ENCODE results near the gene MAP3K4. TPM values are rescaled to one million over a fixed set of nuclear protein-coding genes. Genes with fewer than 3 reads are reported as not detected.

MAP3K4 gene
- total and polyA plus RNA-seq, 2 of the 4 experiments (the other 2 are of a cell fraction): 11.5 to 20.4 TPM

DNA sequence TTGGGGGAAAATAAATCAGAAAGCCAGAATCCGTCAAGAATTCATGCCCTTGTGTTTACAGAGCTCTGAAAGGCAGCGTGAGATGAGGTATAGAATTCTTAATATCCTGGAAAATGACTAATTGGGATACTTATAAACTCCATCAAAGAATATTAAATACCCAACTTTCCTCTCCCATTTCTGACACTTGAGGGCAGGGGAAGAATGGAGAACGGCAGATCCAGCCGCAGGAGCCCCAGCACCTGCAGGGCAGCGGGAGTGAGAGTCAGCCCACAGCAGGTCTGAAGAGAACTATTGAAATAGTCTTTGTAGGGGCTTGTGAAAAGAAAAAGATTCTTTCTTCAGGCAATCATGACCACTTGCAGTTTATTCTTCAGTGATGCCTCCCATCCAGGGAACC, 175.1 kb downstream of the MAP3K4 start:
- in situ Hi-C loops (cut with MboI; ENCODE audit: low sequenced_read_pairs): loop anchor here (10.0 kb wide), 1 partner anchor 108 kb away; the partner anchor contains the start of gene AGPAT4
- H2AFZ ChIP-seq (replicated peaks; ENCODE audit: low read length, poor library complexity): no peak overlapping the region
- no peak overlapping the region for H3K18ac ChIP-seq (ENCODE audit: low read depth, low read length)
- H3K4ac ChIP-seq (ENCODE audit: low read depth, low read length): no peak overlapping the region
- H3K79me1 ChIP-seq (ENCODE audit: low read depth in 1 of 2, low read length in 2 of 2): peaks cover 7 to 10% of the 10 kb centered on the region in 2 experiments; a peak in 3 of 4 replicates
- peaks cover 16% of the 10 kb centered on the region for H3K9me1 ChIP-seq (ENCODE audit: insufficient read depth, low read length)
- no CpG with 5 or more reads among the region's 5 CpGs for WGBS, 2 experiments (ENCODE audit: extremely low coverage in 2 of 2, insufficient read length in 1 of 2)
- no peak for ATAC-seq (ENCODE audit: low read depth)
- H3K9ac ChIP-seq (ENCODE audit: low read depth, low read length): no peak overlapping the region
- H2AK5ac ChIP-seq (ENCODE audit: low read depth, low read length): no peak overlapping the region
- no peak overlapping the region for H3K23ac ChIP-seq (ENCODE audit: low read depth, low read length)
- H4K20me1 ChIP-seq (ENCODE audit: insufficient read depth, low read length): no peaks in the 10 kb centered on the region
- H2BK20ac ChIP-seq (ENCODE audit: low read depth, low read length): no peak overlapping the region
- no peak overlapping the region for H3K27ac ChIP-seq (ENCODE audit: insufficient read depth, low read length)
- TF ChIP-seq BHLHE40 (IDR thresholded peaks at IDR 0.05; ENCODE audit: low read depth, low read length) (no peak), CEBPB (IDR thresholded peaks at IDR 0.05; ENCODE audit: low read depth, low read length) (no peak), MAFK (IDR thresholded peaks at IDR 0.05; ENCODE audit: low read depth, low read length) (no peak), ELK1 (IDR thresholded peaks at IDR 0.05; ENCODE audit: borderline replicate concordance, low read depth, low read length) (no peak), NFE2L2 (IDR thresholded peaks at IDR 0.05; ENCODE audit: low read depth, low read length) (no peak), FOS (IDR thresholded peaks at IDR 0.05; ENCODE audit: low read depth, low read length) (no peak), SMC3 (IDR thresholded peaks at IDR 0.05; ENCODE audit: low read depth, low read length) (no peak), USF2 (IDR thresholded peaks at IDR 0.05; ENCODE audit: low read depth, low read length) (no peak), CTCF (conservative IDR thresholded peaks at IDR 0.05; ENCODE audit: low read depth, low read length) (no peak), MAZ (IDR thresholded peaks at IDR 0.05; ENCODE audit: borderline replicate concordance, low read depth, low read length) (no peak)
- no peaks in the 10 kb centered on the region for H3K27me3 ChIP-seq (ENCODE audit: control insufficient read depth, insufficient read depth, low read length)
- no peak overlapping the region for H3K4me3 ChIP-seq (ENCODE audit: insufficient read depth, low read depth, low read length)
- H2BK15ac ChIP-seq (ENCODE audit: low read depth, low read length): no peak overlapping the region
- H2BK120ac ChIP-seq (ENCODE audit: low read depth, low read length): no peak overlapping the region
- intact Hi-C loops (cut with micrococcal nuclease): no loop called here
- no peak overlapping the region for H4K8ac ChIP-seq (ENCODE audit: low read depth in 2 of 2, low read length in 2 of 2)
- no peak overlapping the region for H2BK5ac ChIP-seq (ENCODE audit: low read depth, low read length, poor library complexity, severe bottlenecking)
- no peak overlapping the region for H3K4me2 ChIP-seq (ENCODE audit: low read depth, low read length)
- ChIA-PET CTCF (no interaction called here), POLR2A (ENCODE audit: unreplicated experiment) (no interaction called here)
- no peaks in the 10 kb centered on the region for H3K9me3 ChIP-seq (ENCODE audit: control insufficient read depth, insufficient read depth, low read length)
- H3K36me3 ChIP-seq (ENCODE audit: control insufficient read depth, insufficient read depth, low read length): peaks cover 8% of the 10 kb centered on the region
- BruUV-seq (replicated peaks): no TSS peak
- H3K56ac ChIP-seq (ENCODE audit: extremely low read depth, insufficient read depth, low read length): no peak overlapping the region
- no peak overlapping the region for H2AK9ac ChIP-seq (replicated peaks; ENCODE audit: low read depth, low read length, poor library complexity)
- no peak for DNase-seq
- no peak overlapping the region for H4K91ac ChIP-seq (ENCODE audit: insufficient read depth, low read depth, low read length)
- peaks cover 9% of the 10 kb centered on the region for H3K4me1 ChIP-seq (ENCODE audit: control insufficient read depth, insufficient read depth, low read length)
- no peak overlapping the region for H4K5ac ChIP-seq (ENCODE audit: low read depth, low read length)
- no peak overlapping the region for H3K14ac ChIP-seq (replicated peaks; ENCODE audit: low read depth, low read length)
- dilution Hi-C loops (cut with HindIII; ENCODE audit: low sequenced_read_pairs, unreplicated experiment): no loop called here
